OCI-LY7 (cell line): Measurements from ENCODE around the gene MAGEA8. TPM values are rescaled to one million over a fixed set of nuclear protein-coding genes. Genes with fewer than 3 reads are reported as not detected.

Experiments
- BruUV-seq: library from RNA; stranded (reverse); fragments of 400-500 nt; replicated peaks from 2 replicates; lab custom pipeline; 2021; lab: Mats Ljungman, UMichigan
- CTCF ChIA-PET: fragments of 300-600 bp; sonication (Branson Sonifier 250); formaldehyde crosslinking; loops from one replicate; lab custom pipeline; 2022; ENCODE audit warnings: antibody characterized with exemption; ENCODE audit not compliant: unreplicated experiment; lab: Charles Lee
- POLR2A ChIA-PET: fragments of 300-600 bp; sonication (Branson Sonifier 250); formaldehyde crosslinking; loops from one replicate; lab custom pipeline; 2022; ENCODE audit warnings: antibody characterized with exemption; lab: Charles Lee
- DNase-seq: peaks from one replicate; pipeline ENCODE4 v3.0.0-alpha.2; 2015; ENCODE audit warnings: low spot score
- H2AFZ ChIP-seq: fragments of 200-600 bp; sonication (generic), shearing (Covaris generic); 2 replicates; pipeline ENCODE4 v1.6.1; 2014; ENCODE audit warnings: mild to moderate bottlenecking, antibody characterized with exemption, low read length, moderate library complexity
- H3K27ac ChIP-seq: fragments of 200-600 bp; sonication (generic); 2 replicates; pipeline ENCODE4 v1.5.1; 2014; ENCODE audit warnings: mixed run types, low read depth, mild to moderate bottlenecking, moderate library complexity, low read length, inconsistent platforms; ENCODE audit not compliant: poor library complexity, severe bottlenecking
- H3K36me3 ChIP-seq: fragments of 200-600 bp; sonication (generic); 2 replicates; pipeline ENCODE4 v1.6.1; 2014; ENCODE audit warnings: mild to moderate bottlenecking, antibody characterized with exemption, low read length, moderate library complexity, mixed read lengths; ENCODE audit not compliant: insufficient read depth
- H3K4me1 ChIP-seq: fragments of 200-600 bp; sonication (generic); 2 replicates; pipeline ENCODE4 v1.5.1; 2014; ENCODE audit warnings: mild to moderate bottlenecking, low read length; ENCODE audit not compliant: insufficient read depth, poor library complexity, severe bottlenecking
- H3K4me2 ChIP-seq: fragments of 200-600 bp; sonication (generic); 2 replicates; pipeline ENCODE4 v1.6.1; 2014; ENCODE audit warnings: mild to moderate bottlenecking, low read length
- H3K4me3 ChIP-seq: fragments of 200-600 bp; sonication (generic); 2 replicates; pipeline ENCODE4 v1.5.1; 2014; ENCODE audit warnings: mild to moderate bottlenecking, low read depth, low read length; ENCODE audit not compliant: poor library complexity, severe bottlenecking
- H3K79me2 ChIP-seq: fragments of 200-600 bp; sonication (generic); 2 replicates; pipeline ENCODE4 v1.6.1; 2016; ENCODE audit warnings: low read depth, mild to moderate bottlenecking, low read length, moderate library complexity, mixed read lengths; ENCODE audit not compliant: insufficient read depth
- H3K9me2 ChIP-seq: fragments of 200-600 bp; sonication (generic); 2 replicates; pipeline ENCODE4 v1.6.1; 2016; ENCODE audit warnings: mild to moderate bottlenecking, low read length, mixed read lengths; ENCODE audit not compliant: insufficient read depth
- H3K9me3 ChIP-seq: fragments of 200-600 bp; sonication (generic); 2 replicates; pipeline ENCODE4 v1.6.1; 2014; ENCODE audit warnings: mild to moderate bottlenecking, mixed run types, low read length, mixed read lengths
- H4K20me1 ChIP-seq: fragments of 200-600 bp; sonication (generic); 2 replicates; pipeline ENCODE4 v1.6.1; 2014; ENCODE audit warnings: mild to moderate bottlenecking, antibody characterized with exemption, low read length, moderate library complexity, mixed read lengths; ENCODE audit not compliant: insufficient read depth
- EZH2phosphoT487 ChIP-seq: fragments of 200-600 bp; sonication (generic); IDR thresholded peaks from 2 replicates; pipeline ENCODE4 v1.6.1; 2018; ENCODE audit warnings: low read depth, borderline replicate concordance, mild to moderate bottlenecking, mixed run types, antibody characterized with exemption, low read length, moderate library complexity, mixed read lengths
- intact Hi-C: fragments of 100-400 bp; cut with micrococcal nuclease; formaldehyde crosslinking; loops from one replicate; pipeline ENCODE4 v1.10.0; 2022; ENCODE audit not compliant: unreplicated experiment
- total RNA-seq, 2 experiments: library from RNA; depleted of rRNA in 1 of 2; stranded (reverse); fragments of >200 nt in 1 of 2; shearing (Covaris generic) in 1 of 2; gene quantifications; 2 replicates each; pipeline ENCODE4 v1.2.3, GENCODE V29; 2014 to 2022
- TF ChIP-seq, protein P1 (sequence below): fragments of 200-600 bp; sonication (generic); conservative IDR thresholded peaks from 2 replicates; pipeline ENCODE4 v1.5.1; 2014; ENCODE audit warnings: mild to moderate bottlenecking, antibody characterized with exemption, low read length, moderate library complexity, mixed read lengths

Gene MAGEA8
- total RNA-seq, 2 experiments from 2014 or later = not detected

DNA sequence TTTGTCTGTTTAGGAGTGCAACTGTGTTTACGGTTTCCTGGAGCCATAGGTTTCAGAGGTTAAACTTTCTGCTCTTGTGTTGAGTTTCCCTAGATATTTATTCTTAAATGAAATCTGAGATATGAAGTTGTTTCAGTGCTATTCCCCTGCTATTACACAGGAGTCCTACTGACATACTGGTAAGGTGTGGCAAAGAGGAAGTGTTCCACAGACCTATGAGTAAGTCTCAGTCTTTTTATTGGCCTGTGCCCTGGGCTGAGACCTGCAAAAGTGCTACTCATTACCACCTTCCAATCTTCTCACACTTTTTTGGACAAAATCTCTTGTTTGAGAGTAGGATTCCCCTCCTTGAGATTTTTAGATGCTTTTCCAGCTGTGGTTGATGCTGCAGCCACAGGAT lies 35.6 kb upstream of the MAGEA8 start:
- Histone ChIP-seq H3K9me2 (no peaks in the 10 kb centered on the region), H3K79me2 (no peaks in the 10 kb centered on the region), H3K27ac (no peak overlapping the region), H3K4me1 (no peaks in the 10 kb centered on the region), H4K20me1 (no peaks in the 10 kb centered on the region), H3K4me3 (no peak overlapping the region), H3K4me2 (no peak overlapping the region), H3K36me3 (no peaks in the 10 kb centered on the region), H3K9me3 (no peaks in the 10 kb centered on the region), H2AFZ (no peak overlapping the region)
- intact Hi-C loops = no loop called here
- DNase-seq = no peak
- POLR2A ChIA-PET = no interaction called here
- no TSS peak for BruUV-seq
- TF ChIP-seq, protein P1, sequence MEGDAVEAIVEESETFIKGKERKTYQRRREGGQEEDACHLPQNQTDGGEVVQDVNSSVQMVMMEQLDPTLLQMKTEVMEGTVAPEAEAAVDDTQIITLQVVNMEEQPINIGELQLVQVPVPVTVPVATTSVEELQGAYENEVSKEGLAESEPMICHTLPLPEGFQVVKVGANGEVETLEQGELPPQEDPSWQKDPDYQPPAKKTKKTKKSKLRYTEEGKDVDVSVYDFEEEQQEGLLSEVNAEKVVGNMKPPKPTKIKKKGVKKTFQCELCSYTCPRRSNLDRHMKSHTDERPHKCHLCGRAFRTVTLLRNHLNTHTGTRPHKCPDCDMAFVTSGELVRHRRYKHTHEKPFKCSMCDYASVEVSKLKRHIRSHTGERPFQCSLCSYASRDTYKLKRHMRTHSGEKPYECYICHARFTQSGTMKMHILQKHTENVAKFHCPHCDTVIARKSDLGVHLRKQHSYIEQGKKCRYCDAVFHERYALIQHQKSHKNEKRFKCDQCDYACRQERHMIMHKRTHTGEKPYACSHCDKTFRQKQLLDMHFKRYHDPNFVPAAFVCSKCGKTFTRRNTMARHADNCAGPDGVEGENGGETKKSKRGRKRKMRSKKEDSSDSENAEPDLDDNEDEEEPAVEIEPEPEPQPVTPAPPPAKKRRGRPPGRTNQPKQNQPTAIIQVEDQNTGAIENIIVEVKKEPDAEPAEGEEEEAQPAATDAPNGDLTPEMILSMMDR = no peak
- TF ChIP-seq EZH2phosphoT487 = no peak
- CTCF ChIA-PET = no interaction called here

DNA sequence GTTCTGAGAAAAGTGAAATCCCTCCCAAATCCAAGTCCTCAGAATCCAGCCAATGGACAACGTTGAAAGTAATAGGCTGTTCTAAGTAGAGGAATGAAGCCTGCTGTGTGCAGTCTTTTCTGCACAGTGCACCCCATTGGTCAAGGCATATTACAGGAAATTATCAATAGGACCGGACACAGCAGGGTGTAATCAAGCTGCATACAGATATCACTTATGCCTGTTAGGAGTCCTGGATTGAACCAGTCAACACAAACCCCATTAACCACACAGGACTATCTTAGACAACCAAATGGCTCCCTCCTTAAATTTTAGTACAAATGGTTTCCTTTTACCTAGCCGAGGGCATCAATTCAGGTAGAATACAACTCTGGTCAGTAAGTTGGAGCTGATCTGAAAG lies 34.2 kb upstream of the MAGEA8 start:
- ChIA-PET CTCF (no interaction called here), POLR2A (no interaction called here)
- Histone ChIP-seq H3K4me2 (no peak overlapping the region), H3K27ac (no peak overlapping the region), H3K9me3 (no peaks in the 10 kb centered on the region), H3K4me3 (no peak overlapping the region), H4K20me1 (no peaks in the 10 kb centered on the region), H3K9me2 (no peaks in the 10 kb centered on the region), H3K79me2 (no peaks in the 10 kb centered on the region), H2AFZ (no peak overlapping the region), H3K36me3 (no peaks in the 10 kb centered on the region), H3K4me1 (no peaks in the 10 kb centered on the region)
- no TSS peak for BruUV-seq
- DNase-seq = no peak
- intact Hi-C loops = no loop called here
- no peak for TF ChIP-seq EZH2phosphoT487
- TF ChIP-seq, protein P1 = no peak

DNA sequence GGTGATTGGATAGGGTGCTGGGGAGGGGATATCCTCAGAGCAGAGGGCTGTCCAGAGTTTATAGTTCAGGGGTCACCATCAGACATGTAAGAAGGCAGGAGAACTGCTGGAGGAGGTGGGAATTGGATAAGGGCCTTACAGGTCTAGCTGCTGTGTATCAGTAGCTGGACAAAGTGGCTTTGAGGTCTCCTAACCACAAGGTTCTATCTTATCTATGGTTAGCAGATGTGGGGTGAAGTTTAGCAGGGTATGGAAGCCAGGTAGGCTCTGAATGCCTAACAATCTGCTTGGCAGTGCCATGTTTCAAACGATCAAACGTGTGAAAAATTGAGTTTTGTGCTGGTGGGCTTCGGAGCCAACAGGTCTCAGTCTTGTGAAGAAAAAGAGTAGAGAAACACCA lies 32.1 kb upstream of the MAGEA8 start:
- no TSS peak for BruUV-seq

More for the DNA sequence above, 32.1 kb upstream of the MAGEA8 start:
- POLR2A ChIA-PET = no interaction called here
- H3K4me1 ChIP-seq = no peaks in the 10 kb centered on the region
- H3K79me2 ChIP-seq = no peaks in the 10 kb centered on the region
- no peaks in the 10 kb centered on the region for H3K9me2 ChIP-seq
- H3K36me3 ChIP-seq = no peaks in the 10 kb centered on the region
- no peak overlapping the region for H3K4me3 ChIP-seq
- no peak overlapping the region for H3K4me2 ChIP-seq
- H4K20me1 ChIP-seq = no peaks in the 10 kb centered on the region
- H3K27ac ChIP-seq = no peak overlapping the region
- DNase-seq = no peak
- H2AFZ ChIP-seq = no peak overlapping the region
- H3K9me3 ChIP-seq = no peaks in the 10 kb centered on the region
- intact Hi-C loops = no loop called here
- CTCF ChIA-PET = no interaction called here
- TF ChIP-seq EZH2phosphoT487 = no peak
- TF ChIP-seq, protein P1 = no peak
